Adipocyte (in vitro differentiated cells): ENCODE results near the gene GMPPA.

ENCODE experiments used
- DNase-seq: peaks from one replicate; pipeline ENCODE4 v3.0.0-alpha.2; 2015; ENCODE audit warnings: low read depth
- H3K27me3 ChIP-seq: replicated peaks from 2 replicates; pipeline ENCODE4 v1.7.0; 2013; ENCODE audit warnings: mild to moderate bottlenecking, low read length, moderate library complexity; ENCODE audit not compliant: control insufficient read depth, insufficient read depth
- H3K36me3 ChIP-seq: 2 replicates; pipeline ENCODE4 v1.7.0; 2013; ENCODE audit warnings: low read length, mild to moderate bottlenecking, moderate library complexity; ENCODE audit not compliant: control insufficient read depth, insufficient read depth, severe bottlenecking
- H3K4me1 ChIP-seq: 2 replicates; pipeline ENCODE4 v1.7.0; 2013; ENCODE audit warnings: mild to moderate bottlenecking, low read length, moderate library complexity; ENCODE audit not compliant: control insufficient read depth, insufficient read depth
- H3K4me3 ChIP-seq: 2 replicates; pipeline ENCODE4 v1.7.0; 2013; ENCODE audit warnings: mild to moderate bottlenecking, low read length, moderate library complexity
- H3K9ac ChIP-seq: 2 replicates; pipeline ENCODE4 v1.7.0; 2013; ENCODE audit warnings: mild to moderate bottlenecking, low read length, moderate library complexity
- H3K9me3 ChIP-seq: 2 replicates; pipeline ENCODE4 v1.7.0; 2013; ENCODE audit warnings: mild to moderate bottlenecking, low read length, moderate library complexity; ENCODE audit not compliant: control insufficient read depth

Gene GMPPA

GRCh38 chr2:219490186-219490585, 8.5 kb upstream of the GMPPA start:
- H3K9me3 ChIP-seq = no peaks in the 10 kb centered on the region
- peaks cover 3% of the 10 kb centered on the region for H3K36me3 ChIP-seq
- DNase-seq = no peak
- H3K4me3 ChIP-seq = no peak overlapping the region
- H3K4me1 ChIP-seq = no peaks in the 10 kb centered on the region
- no peaks in the 10 kb centered on the region for H3K27me3 ChIP-seq
- no peak overlapping the region for H3K9ac ChIP-seq

- Histone ChIP-seq H3K9me3 (no peaks in the 10 kb centered on the region), H3K4me1 (peaks cover 3% of the 10 kb centered on the region), H3K9ac (no peak overlapping the region), H3K4me3 (no peak overlapping the region), H3K36me3 (peaks cover 3% of the 10 kb centered on the region), H3K27me3 (no peaks in the 10 kb centered on the region)
- DNase-seq = no peak
Measured at GRCh38 chr2:219490600-219491130, 8.0 kb upstream of the GMPPA start.

- no peak overlapping the region for H3K9ac ChIP-seq
- H3K27me3 ChIP-seq = no peaks in the 10 kb centered on the region
- no peaks in the 10 kb centered on the region for H3K9me3 ChIP-seq
- H3K36me3 ChIP-seq = peaks cover 3% of the 10 kb centered on the region
- no peak overlapping the region for H3K4me3 ChIP-seq
- no peak for DNase-seq
- H3K4me1 ChIP-seq = peaks cover 5% of the 10 kb centered on the region
Measured at GRCh38 chr2:219491278-219491963, 7.3 kb upstream of the GMPPA start.

- Histone ChIP-seq H3K4me1 (peaks cover 11% of the 10 kb centered on the region), H3K9ac (no peak overlapping the region), H3K36me3 (peaks cover 3% of the 10 kb centered on the region), H3K27me3 (no peaks in the 10 kb centered on the region), H3K4me3 (no peak overlapping the region), H3K9me3 (no peaks in the 10 kb centered on the region)
- no peak for DNase-seq
Measured at GRCh38 chr2:219492575-219492974, 6.1 kb upstream of the GMPPA start.

GRCh38 chr2:219493086-219493485, 5.6 kb upstream of the GMPPA start:
- no peak overlapping the region for H3K9ac ChIP-seq
- no peak for DNase-seq
- H3K27me3 ChIP-seq = no peaks in the 10 kb centered on the region
- peaks cover 3% of the 10 kb centered on the region for H3K36me3 ChIP-seq
- H3K4me1 ChIP-seq = peaks cover 15% of the 10 kb centered on the region
- H3K9me3 ChIP-seq = no peaks in the 10 kb centered on the region
- no peak overlapping the region for H3K4me3 ChIP-seq

- no peak overlapping the region for H3K9ac ChIP-seq
- no peak for DNase-seq
- H3K4me1 ChIP-seq = peaks cover 28% of the 10 kb centered on the region
- no peak overlapping the region for H3K4me3 ChIP-seq
- H3K9me3 ChIP-seq = no peaks in the 10 kb centered on the region
- peaks cover 3% of the 10 kb centered on the region for H3K36me3 ChIP-seq
- no peaks in the 10 kb centered on the region for H3K27me3 ChIP-seq
Measured at GRCh38 chr2:219494952-219495530, 3.6 kb upstream of the GMPPA start.

GRCh38 chr2:219495531-219496122, 3.1 kb upstream of the GMPPA start:
- no peaks in the 10 kb centered on the region for H3K27me3 ChIP-seq
- H3K9ac ChIP-seq = no peak overlapping the region
- DNase-seq = peak; percentile 84
- H3K9me3 ChIP-seq = no peaks in the 10 kb centered on the region
- peaks cover 33% of the 10 kb centered on the region for H3K4me1 ChIP-seq
- H3K36me3 ChIP-seq = no peaks in the 10 kb centered on the region
- H3K4me3 ChIP-seq = no peak overlapping the region

GRCh38 chr2:219496247-219496824, 2.4 kb upstream of the GMPPA start:
- Histone ChIP-seq H3K4me3 (no peak overlapping the region), H3K4me1 (peaks cover 33% of the 10 kb centered on the region), H3K9me3 (no peaks in the 10 kb centered on the region), H3K9ac (no peak overlapping the region), H3K36me3 (no peaks in the 10 kb centered on the region), H3K27me3 (no peaks in the 10 kb centered on the region)
- DNase-seq = no peak

- peak overlapping the region; percentile 99 for H3K9ac ChIP-seq
- H3K4me3 ChIP-seq = peak overlapping the region; percentile 92
- H3K9me3 ChIP-seq = no peaks in the 10 kb centered on the region
- H3K4me1 ChIP-seq = peaks cover 33% of the 10 kb centered on the region
- no peak for DNase-seq
- H3K36me3 ChIP-seq = no peaks in the 10 kb centered on the region
- no peaks in the 10 kb centered on the region for H3K27me3 ChIP-seq
Measured at GRCh38 chr2:219496825-219497494, 1.7 kb upstream of the GMPPA start.

- H3K4me1 ChIP-seq = peaks cover 33% of the 10 kb centered on the region
- peak overlapping the region; percentile 92 for H3K4me3 ChIP-seq
- no peaks in the 10 kb centered on the region for H3K9me3 ChIP-seq
- H3K9ac ChIP-seq = peak overlapping the region; percentile 99
- peaks cover 6% of the 10 kb centered on the region for H3K36me3 ChIP-seq
- DNase-seq = peak; percentile 89
- H3K27me3 ChIP-seq = no peaks in the 10 kb centered on the region
Measured at GRCh38 chr2:219497495-219498279, 1.0 kb upstream of the GMPPA start.
